Activated T-cell treated with anti-CD3 and anti-CD28 coated beads for 1 hour (primary cell): Measurements from ENCODE around the gene RPL10L.

Experiments
- DNase-seq: peaks from one replicate; pipeline ENCODE4 v3.0.0-alpha.2; 2020; ENCODE audit warnings: low read depth

RPL10L gene

GRCh38 chr14:46651526-46652144 is at the start of gene RPL10L:
Gene RPL10L, minus strand, starts transcription at chr14:46651781. Its CDS starts 45 bp downstream, at chr14:46651736.
- no peak for DNase-seq

GRCh38 chr14:46691819-46692218 is 40.2 kb upstream of the RPL10L start:
- no peak for DNase-seq

- no peak for DNase-seq
These were observed 35.1 kb upstream of the RPL10L start for GRCh38 chr14:46686652-46687051.

GRCh38 chr14:46672128-46672527 is 20.5 kb upstream of the RPL10L start:
- no peak for DNase-seq

GRCh38 chr14:46663382-46663781 is 11.8 kb upstream of the RPL10L start:
- DNase-seq: no peak

GRCh38 chr14:46661728-46662127 is 10.1 kb upstream of the RPL10L start:
- no peak for DNase-seq

GRCh38 chr14:46653031-46653755 is 1.6 kb upstream of the RPL10L start:
- no peak for DNase-seq

GRCh38 chr14:46646796-46647195 is 4.8 kb downstream of the RPL10L start:
- no peak for DNase-seq

GRCh38 chr14:46626876-46627275 is 24.7 kb downstream of the RPL10L start:
- DNase-seq: no peak
